Endothelial cell of umbilical vein (primary cell): Measurements from ENCODE around the gene SEC61G. TPM values are rescaled to one million over a fixed set of nuclear protein-coding genes. Genes with fewer than 3 reads are reported as not detected.

Source experiments
- BruUV-seq: library from RNA; stranded (reverse); fragments of 400-500 nt; replicated peaks from 2 replicates; lab custom pipeline; 2021; lab: Mats Ljungman, UMichigan
- CTCF ChIA-PET: fragments of 300-600, 350-600 bp; sonication (Branson Sonifier 250); formaldehyde crosslinking; loops from one replicate; lab custom pipeline; 2021; ENCODE audit warnings: antibody characterized with exemption, inconsistent platforms; lab: Charles Lee
- POLR2A ChIA-PET: fragments of 300-600, 350-600 bp; sonication (Branson Sonifier 250); formaldehyde crosslinking; loops from one replicate; lab custom pipeline; 2021; ENCODE audit warnings: antibody characterized with exemption, inconsistent platforms; lab: Charles Lee
- DNase-seq: peaks from one replicate; pipeline ENCODE4 v3.0.0-alpha.2; 2011; ENCODE audit warnings: low read depth, low spot score
- FAIRE-seq: peaks from 2 replicates; lab custom pipeline; 2011; peaks lifted over from hg19 to GRCh38; lab: Jason Lieb, UNC
- H2AFZ ChIP-seq: 2 replicates; pipeline ENCODE4 v1.6.0; 2012; ENCODE audit warnings: low read depth, low read length, control low read depth, inconsistent platforms
- H3K27ac ChIP-seq: 2 replicates; pipeline ENCODE4 v1.5.1; 2011; ENCODE audit warnings: low read depth, mild to moderate bottlenecking, control low read depth, low read length, moderate library complexity; ENCODE audit not compliant: insufficient read depth
- H3K27me3 ChIP-seq, 2 experiments: 2 replicates each; pipeline versions ENCODE4 v1.6.0 to v1.6.1; 2011; ENCODE audit warnings: low read length in 2 of 2, mixed read lengths in 1 of 2; ENCODE audit not compliant: control insufficient read depth in 2 of 2, insufficient read depth in 2 of 2
- H3K36me3 ChIP-seq, 2 experiments: 2 replicates in 1 of 2; 3 replicates in 1 of 2; pipeline ENCODE4 v1.5.1; 2011; ENCODE audit warnings: low read length in 2 of 2, mild to moderate bottlenecking in 1 of 2, moderate library complexity in 1 of 2; ENCODE audit not compliant: control insufficient read depth in 2 of 2, insufficient read depth in 2 of 2; ENCODE audit errors: extremely low read depth in 1 of 2
- H3K4me1 ChIP-seq: 3 replicates; pipeline ENCODE4 v1.5.1; 2011; ENCODE audit warnings: mild to moderate bottlenecking, low read length; ENCODE audit not compliant: control insufficient read depth, insufficient read depth; ENCODE audit errors: extremely low read depth
- H3K4me2 ChIP-seq: 2 replicates; pipeline ENCODE4 v1.6.1; 2011; ENCODE audit warnings: low read length, control low read depth, mixed read lengths; ENCODE audit not compliant: insufficient read depth
- H3K4me3 ChIP-seq, 3 experiments: fragments of 200-600 bp in 1 of 3; sonication (generic), shearing (Covaris generic) in 1 of 3; replicated peaks in 1 of 3; 2 replicates each; pipeline ENCODE4 v1.5.1; 2011 to 2016; ENCODE audit warnings: control low read depth in 3 of 3, low read length in 3 of 3, mild to moderate bottlenecking in 2 of 3, inconsistent platforms in 1 of 3, low read depth in 1 of 3, moderate library complexity in 1 of 3; ENCODE audit not compliant: insufficient read depth in 1 of 3
- H3K79me2 ChIP-seq: 2 replicates; pipeline ENCODE4 v1.6.0; 2012; ENCODE audit warnings: low read length, inconsistent platforms; ENCODE audit not compliant: control insufficient read depth, insufficient read depth
- H3K9ac ChIP-seq: replicated peaks from 2 replicates; pipeline ENCODE3; 2011; ENCODE audit warnings: low read length, control low read depth; ENCODE audit not compliant: insufficient read depth; ENCODE audit errors: extremely low read depth
- H3K9me1 ChIP-seq: replicated peaks from 3 replicates; pipeline ENCODE4 v1.6.0; 2011; ENCODE audit warnings: mild to moderate bottlenecking, low read length; ENCODE audit not compliant: control insufficient read depth, insufficient read depth; ENCODE audit errors: extremely low read depth
- H3K9me3 ChIP-seq: replicated peaks from 2 replicates; pipeline ENCODE4 v1.5.1; 2012; ENCODE audit warnings: low read length, inconsistent platforms; ENCODE audit not compliant: control insufficient read depth, insufficient read depth
- H4K20me1 ChIP-seq: replicated peaks from 2 replicates; pipeline ENCODE3; 2011; ENCODE audit warnings: mild to moderate bottlenecking, low read length; ENCODE audit not compliant: control insufficient read depth, insufficient read depth; ENCODE audit errors: extremely low read depth
- CTCF ChIP-seq, 2 donors: IDR thresholded peaks; 1 replicate in 1 of 2; 2 replicates in 1 of 2; pipeline ENCODE4 v1.5.1; 2011; ENCODE audit warnings: low read length in 2 of 2, mild to moderate bottlenecking in 2 of 2, moderate library complexity in 2 of 2, control low read depth in 1 of 2, inconsistent platforms in 1 of 2, low read depth in 1 of 2; ENCODE audit not compliant: insufficient read depth in 1 of 2; ENCODE audit errors: extremely low read depth in 1 of 2
- EZH2 ChIP-seq: IDR thresholded peaks from 2 replicates; pipeline ENCODE4 v1.6.1; 2012; ENCODE audit warnings: borderline replicate concordance, low read depth, mild to moderate bottlenecking, moderate library complexity, low read length, inconsistent platforms; ENCODE audit not compliant: severe bottlenecking
- FOS ChIP-seq: IDR thresholded peaks from 2 replicates; pipeline ENCODE4 v1.6.1; 2011; ENCODE audit warnings: mild to moderate bottlenecking, low read length, moderate library complexity, borderline replicate concordance; ENCODE audit not compliant: insufficient read depth
- GATA2 ChIP-seq: IDR thresholded peaks from 2 replicates; pipeline ENCODE4 v1.7.0; 2011; ENCODE audit warnings: low read depth, mild to moderate bottlenecking, moderate library complexity, mixed read lengths, low read length; ENCODE audit not compliant: insufficient read length, insufficient read depth
- JUN ChIP-seq: IDR thresholded peaks from 2 replicates; pipeline ENCODE4 v1.6.1; 2011; ENCODE audit warnings: borderline replicate concordance, low read depth; ENCODE audit not compliant: insufficient read length, insufficient read depth
- MYC ChIP-seq: IDR thresholded peaks from one replicate; pipeline ENCODE4 v1.6.1; 2011; ENCODE audit warnings: mild to moderate bottlenecking, low read depth, low read length
- POLR2A ChIP-seq: IDR thresholded peaks from 2 replicates; pipeline ENCODE4 v1.6.1; 2012; ENCODE audit warnings: low read depth, mild to moderate bottlenecking, control low read depth, low read length
- POLR2AphosphoS5 ChIP-seq: IDR thresholded peaks from 2 replicates; pipeline ENCODE4 v1.6.1; 2012; ENCODE audit warnings: low read depth, mild to moderate bottlenecking, control low read depth, low read length, moderate library complexity; ENCODE audit not compliant: insufficient read depth
- dilution Hi-C: fragments of 300-500 bp; cut with MboI; formaldehyde crosslinking; loops from one replicate; pipeline ENCODE4 v1.15.0; 2019; ENCODE audit warnings: low sequenced_read_pairs; ENCODE audit not compliant: extremely low pct_ligation_motif_present
- intact Hi-C: fragments of 100-400 bp; cut with micrococcal nuclease; formaldehyde crosslinking; loops from one replicate; pipeline ENCODE4 v1.10.0; 2022
- polyA plus RNA-seq, 4 experiments: library from polyadenylated mRNA; depleted of rRNA in 3 of 4; stranded (reverse) in 3 of 4; unstranded in 1 of 4; fragments of >200 nt; gene quantifications; 2 replicates each; pipeline versions ENCODE4 v1.2.1 to v1.2.3, GENCODE V29; 2011 to 2012; ENCODE audit warnings: missing spikeins in 1 of 4
- total RNA-seq: library from RNA; stranded (reverse); gene quantifications from 2 replicates; pipeline ENCODE4 v1.2.3, GENCODE V29; 2021
- TF ChIP-seq, protein P1 (sequence below): IDR thresholded peaks from 2 replicates; pipeline ENCODE4 v1.6.1; 2011; ENCODE audit not compliant: insufficient read depth, insufficient read length

SEC61G gene
- total and polyA plus RNA-seq, 2 donors (not counting 3 experiments of a cell fraction or from before 2014, with no cell fraction given), result 201 to 401 TPM

DNA sequence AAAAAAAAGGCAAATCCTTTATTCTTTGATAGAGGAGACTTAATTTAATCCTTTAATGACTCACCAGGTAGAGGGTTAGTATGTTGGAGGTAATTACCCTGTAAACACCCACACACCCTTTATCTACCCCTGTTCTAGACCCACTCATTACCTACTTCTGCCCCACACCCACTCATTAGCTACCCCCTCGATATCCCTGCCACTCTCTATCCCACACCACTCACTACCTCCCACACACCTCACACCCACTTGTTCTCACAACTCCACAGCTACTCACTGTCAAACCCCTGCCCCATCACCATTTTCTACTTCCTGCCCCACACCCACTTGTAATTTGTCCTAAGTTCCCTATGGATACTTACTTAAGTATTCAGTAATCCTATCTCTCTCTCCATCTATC, 49.7 kb downstream of the SEC61G start:
- Histone ChIP-seq H2AFZ (no peak overlapping the region), H3K36me3 (no peaks in the 10 kb centered on the region), H3K9me1 (no peaks in the 10 kb centered on the region), H3K27ac (no peak overlapping the region), H3K4me1 (no peaks in the 10 kb centered on the region), H3K79me2 (no peaks in the 10 kb centered on the region), H3K9me3 (no peaks in the 10 kb centered on the region), H3K9ac (no peak overlapping the region), H3K4me2 (no peak overlapping the region), H3K27me3 (no peaks in the 10 kb centered on the region), H4K20me1 (no peaks in the 10 kb centered on the region), H3K4me3 (no peak overlapping the region)
- TF ChIP-seq GATA2 (no peak), POLR2A (no peak), FOS (no peak), CTCF (IDR thresholded peaks at IDR 0.05; ENCODE audit: extremely low read depth in 1 of 2, insufficient read depth in 1 of 2, low read depth in 1 of 2, low read length in 2 of 2) (no peak), EZH2 (no peak), POLR2AphosphoS5 (no peak), JUN (no peak), MYC (no peak)
- TF ChIP-seq, protein P1, sequence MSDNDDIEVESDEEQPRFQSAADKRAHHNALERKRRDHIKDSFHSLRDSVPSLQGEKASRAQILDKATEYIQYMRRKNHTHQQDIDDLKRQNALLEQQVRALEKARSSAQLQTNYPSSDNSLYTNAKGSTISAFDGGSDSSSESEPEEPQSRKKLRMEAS, result no peak
- CTCF ChIA-PET, result no interaction called here
- DNase-seq, result no peak
- POLR2A ChIA-PET, result no interaction called here
- dilution Hi-C loops, result no loop called here
- no TSS peak for BruUV-seq
- no peak for FAIRE-seq
- intact Hi-C loops, result no loop called here
